ENCODE data around the gene TENT5A.

GRCh38 chr6:81759782-81760181 lies 7.3 kb upstream of the TENT5A start:
- TF ChIP-seq EP300 (IDR thresholded peaks at IDR 0.05; ENCODE audit: low read depth) (no peak), POLR2AphosphoS5 (IDR thresholded peaks at IDR 0.05) (no peak)
